H9 (cell line): Measurements from ENCODE around the gene PTGIR. TPM values are rescaled to one million over a fixed set of nuclear protein-coding genes. Genes with fewer than 3 reads are reported as not detected.

Source experiments
- DNase-seq: peaks from one replicate; pipeline ENCODE4 v3.0.0-alpha.2; 2017
- H2AFZ ChIP-seq: one replicate; pipeline ENCODE4 v1.6.1; 2013; ENCODE audit warnings: mild to moderate bottlenecking, low read length, control low read depth, moderate library complexity
- H2AK5ac ChIP-seq: 2 replicates; pipeline ENCODE4 v1.6.1; 2013; ENCODE audit warnings: low read length, control low read depth, mixed read lengths; ENCODE audit not compliant: insufficient read length
- H2BK120ac ChIP-seq: one replicate; pipeline ENCODE4 v1.6.1; 2013; ENCODE audit warnings: low read depth, mild to moderate bottlenecking, low read length, control low read depth, inconsistent platforms; ENCODE audit not compliant: poor library complexity, severe bottlenecking
- H2BK12ac ChIP-seq: 2 replicates; pipeline ENCODE4 v1.6.1; 2013; ENCODE audit warnings: low read length, control low read depth, mixed read lengths, low read depth; ENCODE audit not compliant: insufficient read length
- H2BK15ac ChIP-seq: 2 replicates; pipeline ENCODE4 v1.6.1; 2013; ENCODE audit warnings: low read depth, low read length, control low read depth
- H2BK20ac ChIP-seq: one replicate; pipeline ENCODE4 v1.6.1; 2013; ENCODE audit warnings: low read depth, mild to moderate bottlenecking, low read length, control low read depth, inconsistent platforms; ENCODE audit not compliant: poor library complexity, severe bottlenecking
- H2BK5ac ChIP-seq: 2 replicates; pipeline ENCODE4 v1.6.1; 2013; ENCODE audit warnings: low read length, control low read depth, mixed read lengths; ENCODE audit not compliant: insufficient read length
- H3K14ac ChIP-seq: 2 replicates; pipeline ENCODE4 v1.6.1; 2013; ENCODE audit warnings: low read length, control low read depth; ENCODE audit not compliant: insufficient read depth
- H3K18ac ChIP-seq: 2 replicates; pipeline ENCODE4 v1.6.1; 2013; ENCODE audit warnings: low read depth, mild to moderate bottlenecking, mixed read lengths, low read length, control low read depth; ENCODE audit not compliant: insufficient read length
- H3K23ac ChIP-seq: 2 replicates; pipeline ENCODE4 v1.6.1; 2013; ENCODE audit warnings: low read length, control low read depth, mixed read lengths, low read depth; ENCODE audit not compliant: insufficient read length
- H3K23me2 ChIP-seq: 2 replicates; pipeline ENCODE4 v1.6.1; 2013; ENCODE audit warnings: low read depth, mild to moderate bottlenecking, mixed read lengths, low read length, control low read depth; ENCODE audit not compliant: insufficient read length, poor library complexity, severe bottlenecking
- H3K27ac ChIP-seq: 2 replicates; pipeline ENCODE4 v1.5.1; 2013; ENCODE audit warnings: low read length, control low read depth, mixed read lengths, low read depth; ENCODE audit not compliant: insufficient read length
- H3K27me3 ChIP-seq: 2 replicates; pipeline ENCODE4 v1.6.1; 2013; ENCODE audit warnings: low read length, control low read depth, inconsistent platforms; ENCODE audit not compliant: insufficient read depth
- H3K4ac ChIP-seq: 2 replicates; pipeline ENCODE4 v1.6.1; 2013; ENCODE audit warnings: low read depth, mild to moderate bottlenecking, control low read depth, inconsistent platforms, low read length, moderate library complexity
- H3K4me1 ChIP-seq: 2 replicates; pipeline ENCODE4 v1.6.1; 2013; ENCODE audit warnings: low read length, control low read depth, inconsistent platforms; ENCODE audit not compliant: insufficient read depth
- H3K4me2 ChIP-seq: 2 replicates; pipeline ENCODE4 v1.6.1; 2013; ENCODE audit warnings: low read length, control low read depth, mixed read lengths; ENCODE audit not compliant: insufficient read length, insufficient read depth
- H3K56ac ChIP-seq: 2 replicates; pipeline ENCODE4 v1.6.1; 2013; ENCODE audit warnings: low read depth, mild to moderate bottlenecking, mixed read lengths, low read length, control low read depth; ENCODE audit not compliant: insufficient read length
- H3K79me1 ChIP-seq: 2 replicates; pipeline ENCODE4 v1.6.1; 2013; ENCODE audit warnings: low read depth, mild to moderate bottlenecking, moderate library complexity, low read length, control low read depth, inconsistent platforms; ENCODE audit not compliant: insufficient read depth, poor library complexity, severe bottlenecking
- H3K79me2 ChIP-seq: 2 replicates; pipeline ENCODE4 v1.6.1; 2013; ENCODE audit warnings: low read length, control low read depth, inconsistent platforms; ENCODE audit not compliant: insufficient read depth
- H3K9ac ChIP-seq: 2 replicates; pipeline ENCODE4 v1.6.1; 2013; ENCODE audit warnings: low read length, control low read depth, mixed read lengths; ENCODE audit not compliant: insufficient read length; ENCODE audit errors: extremely low read depth
- H3K9me3 ChIP-seq: one replicate; pipeline ENCODE4 v1.6.1; 2013; ENCODE audit warnings: low read depth, low read length, inconsistent platforms; ENCODE audit not compliant: control insufficient read depth
- H3T11ph ChIP-seq: one replicate; pipeline ENCODE4 v1.6.1; 2013; ENCODE audit warnings: mild to moderate bottlenecking, low read length, control low read depth, inconsistent platforms
- H4K20me1 ChIP-seq: one replicate; pipeline ENCODE4 v1.6.1; 2013; ENCODE audit not compliant: control insufficient read depth, insufficient read length, insufficient read depth
- H4K5ac ChIP-seq: 2 replicates; pipeline ENCODE4 v1.6.1; 2013; ENCODE audit warnings: low read depth, mild to moderate bottlenecking, mixed read lengths, low read length, control low read depth; ENCODE audit not compliant: insufficient read length
- H4K8ac ChIP-seq: replicated peaks from 2 replicates; pipeline ENCODE4 v1.6.1; 2013; ENCODE audit warnings: low read length, control low read depth, mixed read lengths, low read depth; ENCODE audit not compliant: insufficient read length
- H4K91ac ChIP-seq: 2 replicates; pipeline ENCODE4 v1.6.1; 2013; ENCODE audit warnings: low read depth, mild to moderate bottlenecking, moderate library complexity, mixed read lengths, low read length, control low read depth; ENCODE audit not compliant: insufficient read length
- H3K27ac Mint-ChIP-seq, 3 experiments: 2 replicates in 2 of 3; 3 replicates in 1 of 3; pipeline ENCODE4 v1.8.0; 2020 to 2021; ENCODE audit warnings: mixed read lengths in 3 of 3, mild to moderate bottlenecking in 1 of 3, moderate library complexity in 1 of 3
- H3K27me3 Mint-ChIP-seq: 2 replicates; pipeline ENCODE4 v1.8.0; 2021; ENCODE audit warnings: low read depth, mild to moderate bottlenecking, moderate library complexity, mixed read lengths
- H3K36me3 Mint-ChIP-seq, 3 experiments: 2 replicates in 2 of 3; 3 replicates in 1 of 3; pipeline ENCODE4 v1.8.0; 2020 to 2021; ENCODE audit warnings: low read depth in 3 of 3, mixed read lengths in 3 of 3; ENCODE audit not compliant: insufficient read depth in 1 of 3
- H3K4me1 Mint-ChIP-seq, 2 experiments: 2 replicates each; pipeline ENCODE4 v1.8.0; 2020; ENCODE audit warnings: mixed read lengths in 2 of 2
- H3K4me3 Mint-ChIP-seq, 2 experiments: 2 replicates in 1 of 2; 3 replicates in 1 of 2; pipeline ENCODE4 v1.8.0; 2020 to 2021; ENCODE audit warnings: mild to moderate bottlenecking in 2 of 2, mixed read lengths in 2 of 2, moderate library complexity in 1 of 2
- H3K9me3 Mint-ChIP-seq, 2 experiments: 2 replicates in 1 of 2; 3 replicates in 1 of 2; pipeline ENCODE4 v1.8.0; 2020; ENCODE audit warnings: mild to moderate bottlenecking in 2 of 2, mixed read lengths in 2 of 2, moderate library complexity in 1 of 2
- CTCF ChIP-seq: fragments of 200-600 bp; sonication (generic); conservative IDR thresholded peaks from 3 replicates; pipeline ENCODE4 v1.8.0; 2021; ENCODE audit warnings: antibody characterized with exemption, mild to moderate bottlenecking
- WGBS: extraction: QIAGEN DNeasy Blood & Tissue Kit; methylation state at CpG from one replicate; pipeline ENCODE4 v1.1.7; 2013; ENCODE audit warnings: missing lambda C conversion rate, low lambda C conversion rate, mixed read lengths; ENCODE audit not compliant: insufficient read length; ENCODE audit errors: extremely low coverage; 5-methylcytosine and 5-hydroxymethylcytosine counted together
- total RNA-seq: library from RNA; stranded (reverse); gene quantifications from 2 replicates; pipeline ENCODE4 v1.2.1, GENCODE V29; 2021

Gene PTGIR
- total RNA-seq, 1 experiment from 2014 or later: not detected

GRCh38 chr19:46602392-46603194 is 22.3 kb downstream of the PTGIR start:
- peaks cover 3 to 9% of the 10 kb centered on the region in 2 experiments; a peak in 3 of 5 replicates for H3K9me3 Mint-ChIP-seq
- no peak overlapping the region for H4K91ac ChIP-seq

More at GRCh38 chr19:46602392-46603194, 22.3 kb downstream of the PTGIR start:
- no peak overlapping the region for H3K18ac ChIP-seq
- peaks cover 12% of the 10 kb centered on the region for H3K23me2 ChIP-seq
- peaks cover 7% of the 10 kb centered on the region for H3K79me1 ChIP-seq
- Mint-ChIP-seq H3K27ac (peak overlapping the region in 1 of 3 experiments; percentile 40; a peak in 3 of 7 replicates), H3K4me1 (peaks cover 19 to 31% of the 10 kb centered on the region in 2 experiments), H3K36me3 (peaks cover 9 to 28% (median 22%) of the 10 kb centered on the region in 3 experiments; a peak in 6 of 7 replicates), H3K4me3 (peak overlapping the region; percentile 94 to 98), H3K27me3 (peaks cover 5% of the 10 kb centered on the region; the same call in 1 of the 2 replicates)
- no peaks in the 10 kb centered on the region for H4K20me1 ChIP-seq
- WGBS: no CpG with 5 or more reads among the region's 23 CpGs
- no peak overlapping the region for H4K5ac ChIP-seq
- H2BK20ac ChIP-seq: no peak overlapping the region
- H3K14ac ChIP-seq: no peak overlapping the region
- H3T11ph ChIP-seq: no peak overlapping the region
- no peak overlapping the region for H2BK5ac ChIP-seq
- H4K8ac ChIP-seq: no peak overlapping the region
- H3K4me2 ChIP-seq: peak overlapping the region; percentile 65
- no peaks in the 10 kb centered on the region for H3K9me3 ChIP-seq
- no peak overlapping the region for H2AFZ ChIP-seq
- TF ChIP-seq CTCF: no peak
- no peaks in the 10 kb centered on the region for H3K27me3 ChIP-seq
- H2BK15ac ChIP-seq: no peak overlapping the region
- DNase-seq: no peak
- no peak overlapping the region for H3K27ac ChIP-seq
- no peak overlapping the region for H2BK12ac ChIP-seq
- H3K4me1 ChIP-seq: no peaks in the 10 kb centered on the region
- H2BK120ac ChIP-seq: no peak overlapping the region
- H3K79me2 ChIP-seq: peaks cover 5% of the 10 kb centered on the region; the same call in 1 of the 2 replicates
- no peak overlapping the region for H3K56ac ChIP-seq
- H3K4ac ChIP-seq: no peak overlapping the region
- no peak overlapping the region for H3K23ac ChIP-seq
- H2AK5ac ChIP-seq: no peak overlapping the region
- H3K9ac ChIP-seq: peak overlapping the region; percentile 65
